ENCODE results near the gene ATP2C2. TPM values are rescaled to one million over a fixed set of nuclear protein-coding genes. Genes with fewer than 3 reads are reported as not detected.

ATP2C2 gene
- total RNA-seq, 1 experiment from 2014 or later = 26.0 TPM

GRCh38 chr16:84511180-84511800, 143.0 kb downstream of the ATP2C2 start:
- Histone ChIP-seq H2AFZ (ENCODE audit: low read length) (peak overlapping the region; percentile 77), H3K9me3 (ENCODE audit: low read length) (no peaks in the 10 kb centered on the region), H3K9ac (ENCODE audit: low read length) (no peak overlapping the region), H3K4me1 (ENCODE audit: insufficient read depth, low read length) (peaks cover 5% of the 10 kb centered on the region), H3F3A (ENCODE audit: low read length, unreplicated experiment) (no peaks in the 10 kb centered on the region), H3K36me3 (ENCODE audit: low read depth, low read length) (no peaks in the 10 kb centered on the region), H3K79me2 (ENCODE audit: low read length) (no peaks in the 10 kb centered on the region), H4K20me1 (ENCODE audit: low read length) (no peaks in the 10 kb centered on the region), H3K4me2 (ENCODE audit: low read length) (peak overlapping the region; percentile 64), H3K4me3 (ENCODE audit: low read length) (peak overlapping the region; percentile 41; the same call in 1 of the 2 replicates), H3K9me2 (replicated peaks; ENCODE audit: low read length) (no peaks in the 10 kb centered on the region), H3K27me3 (ENCODE audit: low read length) (no peaks in the 10 kb centered on the region), H3K27ac (ENCODE audit: low read length) (no peak overlapping the region)
- no TSS peak for BruUV-seq (replicated peaks)
- ChIA-PET CTCF (interaction anchor here (0.5 to 1.0 kb wide), 5 partner anchors 21 to 283 kb away, joined by 3 to 5 read pairs (median 3); no protein-coding TSS in a partner anchor), POLR2A (ENCODE audit: unreplicated experiment) (no interaction called here)
- peak; percentile 89 for ATAC-seq
- DNase-seq = peak; percentile 87
- TF ChIP-seq EZH2phosphoT487 (IDR thresholded peaks at IDR 0.05; ENCODE audit: borderline replicate concordance, low read length) (no peak), CTCF (conservative IDR thresholded peaks at IDR 0.05; ENCODE audit: low read depth, low read length) (peak; percentile 91)
- intact Hi-C loops (cut with micrococcal nuclease) = loop anchor here (1.0 kb wide), 4 partner anchors 107 to 227 kb away; partner anchors contain the start of gene COTL1

GRCh38 chr16:84511831-84512230, 143.5 kb downstream of the ATP2C2 start:
- Histone ChIP-seq H3K27me3 (ENCODE audit: low read length) (no peaks in the 10 kb centered on the region), H3K4me2 (ENCODE audit: low read length) (peak overlapping the region; percentile 64), H3K79me2 (ENCODE audit: low read length) (no peaks in the 10 kb centered on the region), H2AFZ (ENCODE audit: low read length) (peak overlapping the region; percentile 77), H3K9me2 (replicated peaks; ENCODE audit: low read length) (no peaks in the 10 kb centered on the region), H3F3A (ENCODE audit: low read length, unreplicated experiment) (no peaks in the 10 kb centered on the region), H3K4me3 (ENCODE audit: low read length) (no peak overlapping the region), H3K4me1 (ENCODE audit: insufficient read depth, low read length) (peaks cover 4% of the 10 kb centered on the region; the same call in 1 of the 2 replicates), H4K20me1 (ENCODE audit: low read length) (no peaks in the 10 kb centered on the region), H3K9me3 (ENCODE audit: low read length) (no peaks in the 10 kb centered on the region), H3K9ac (ENCODE audit: low read length) (no peak overlapping the region), H3K36me3 (ENCODE audit: low read depth, low read length) (no peaks in the 10 kb centered on the region), H3K27ac (ENCODE audit: low read length) (no peak overlapping the region)
- ATAC-seq (no peak), DNase-seq (no peak)
- BruUV-seq (replicated peaks) = no TSS peak
- POLR2A ChIA-PET (ENCODE audit: unreplicated experiment) = no interaction called here
- CTCF ChIA-PET = interaction anchor here (1.0 kb wide), 1 partner anchor 284 kb away, joined by 3 read pairs; no protein-coding TSS in a partner anchor
- TF ChIP-seq EZH2 (IDR thresholded peaks at IDR 0.05; ENCODE audit: low read length, unreplicated experiment) (no peak), EZH2phosphoT487 (IDR thresholded peaks at IDR 0.05; ENCODE audit: borderline replicate concordance, low read length) (no peak)
- intact Hi-C loops (cut with micrococcal nuclease) = loop anchor here (1.0 kb wide), 4 partner anchors 106 to 226 kb away; partner anchors contain the start of gene COTL1

GRCh38 chr16:84513123-84513522, 144.8 kb downstream of the ATP2C2 start:
- Histone ChIP-seq H3K4me2 (ENCODE audit: low read length) (no peak overlapping the region), H3K9me2 (replicated peaks; ENCODE audit: low read length) (no peaks in the 10 kb centered on the region), H3K79me2 (ENCODE audit: low read length) (no peaks in the 10 kb centered on the region), H3K4me3 (ENCODE audit: low read length) (no peak overlapping the region), H3K36me3 (ENCODE audit: low read depth, low read length) (no peaks in the 10 kb centered on the region), H3K9ac (ENCODE audit: low read length) (no peak overlapping the region), H3K9me3 (ENCODE audit: low read length) (no peaks in the 10 kb centered on the region), H2AFZ (ENCODE audit: low read length) (no peak overlapping the region), H3K27ac (ENCODE audit: low read length) (no peak overlapping the region), H3K27me3 (ENCODE audit: low read length) (no peaks in the 10 kb centered on the region), H4K20me1 (ENCODE audit: low read length) (no peaks in the 10 kb centered on the region), H3K4me1 (ENCODE audit: insufficient read depth, low read length) (peaks cover 4% of the 10 kb centered on the region; the same call in 1 of the 2 replicates), H3F3A (ENCODE audit: low read length, unreplicated experiment) (no peaks in the 10 kb centered on the region)
- DNase-seq (no peak), ATAC-seq (no peak)
- POLR2A ChIA-PET (ENCODE audit: unreplicated experiment) = no interaction called here
- CTCF ChIA-PET = no interaction called here
- intact Hi-C loops (cut with micrococcal nuclease) = no loop called here
- no TSS peak for BruUV-seq (replicated peaks)
- TF ChIP-seq EZH2phosphoT487 (IDR thresholded peaks at IDR 0.05; ENCODE audit: borderline replicate concordance, low read length) (no peak), CTCF (conservative IDR thresholded peaks at IDR 0.05; ENCODE audit: low read depth, low read length) (no peak), EZH2 (IDR thresholded peaks at IDR 0.05; ENCODE audit: low read length, unreplicated experiment) (no peak)
